ENCODE measurements around the gene EMD. TPM values are rescaled to one million over a fixed set of nuclear protein-coding genes. Genes with fewer than 3 reads are reported as not detected.
A peak's percentile ranks its signal among the peaks of the same experiment; 100 is the strongest.

EMD gene
- total and polyA plus RNA-seq, 10 of the 15 experiments (the other 5 are each of a cell fraction or from before 2014, with no cell fraction given) = 0.76 to 100 (median 43.2) TPM

DNA sequence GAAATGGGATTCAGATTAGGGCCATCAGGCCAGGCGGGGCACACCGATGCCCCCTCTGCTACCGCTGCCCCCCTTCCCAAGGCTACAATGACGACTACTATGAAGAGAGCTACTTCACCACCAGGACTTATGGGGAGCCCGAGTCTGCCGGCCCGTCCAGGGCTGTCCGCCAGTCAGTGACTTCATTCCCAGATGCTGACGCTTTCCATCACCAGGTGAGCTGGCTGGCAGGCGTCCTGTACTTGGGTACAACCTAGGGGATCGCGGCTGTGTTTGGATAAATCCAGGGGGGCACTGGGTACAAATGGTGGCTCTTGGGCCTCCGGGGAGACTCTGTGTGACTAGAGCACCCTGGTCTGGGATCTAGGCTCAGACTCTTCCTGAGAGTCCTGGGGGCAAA, 1.1 kb downstream of the EMD start:
- BruUV-seq (replicated peaks) = TSS peak; percentile 87

GRCh38 chrX:154380787-154381186, 1.7 kb downstream of the EMD start:
- H3K36me3 ChIP-seq (ENCODE audit: control insufficient read depth in 2 of 2, insufficient read depth in 2 of 2, low read length in 1 of 2) = no peaks in the 10 kb centered on the region; a peak in 1 of 4 replicates
- no peak overlapping the region for H3K9ac ChIP-seq (ENCODE audit: control insufficient read depth, insufficient read depth, low read length)
- no peaks in the 10 kb centered on the region; the same call in 1 of the 2 replicates for H3K4me1 ChIP-seq (ENCODE audit: control insufficient read depth, insufficient read depth, low read length)
- no peaks in the 10 kb centered on the region for H4K20me1 ChIP-seq (ENCODE audit: control insufficient read depth, insufficient read depth)
- intact Hi-C loops (cut with micrococcal nuclease; ENCODE audit: unreplicated experiment) = no loop called here
- no peaks in the 10 kb centered on the region; the same call in 2 of the 3 replicates for H3K9me3 ChIP-seq (replicated peaks; ENCODE audit: control insufficient read depth, insufficient read depth, low read length)
- FAIRE-seq (no peak), DNase-seq (ENCODE audit: low read depth, low spot score) (no peak), ATAC-seq (no peak)
- no peak overlapping the region for H2AFZ ChIP-seq (ENCODE audit: control insufficient read depth, low read depth, low read length)
- in situ Hi-C loops (cut with MboI) = no loop called here
- H3K27me3 ChIP-seq (replicated peaks in 1 of 2; ENCODE audit: control insufficient read depth in 2 of 2, insufficient read depth in 2 of 2, low read length in 1 of 2) = no peaks in the 10 kb centered on the region
- ChIA-PET CTCF (no interaction called here), SMC1A (ENCODE audit: uncharacterized antibody, unreplicated experiment) (no interaction called here), RAD21 (ENCODE audit: unreplicated experiment) (no interaction called here), POLR2A (no interaction called here)
- TF ChIP-seq ELK1 (IDR thresholded peaks at IDR 0.05; ENCODE audit: low read depth, low read length) = no peak
- TF ChIP-seq, protein P1, sequence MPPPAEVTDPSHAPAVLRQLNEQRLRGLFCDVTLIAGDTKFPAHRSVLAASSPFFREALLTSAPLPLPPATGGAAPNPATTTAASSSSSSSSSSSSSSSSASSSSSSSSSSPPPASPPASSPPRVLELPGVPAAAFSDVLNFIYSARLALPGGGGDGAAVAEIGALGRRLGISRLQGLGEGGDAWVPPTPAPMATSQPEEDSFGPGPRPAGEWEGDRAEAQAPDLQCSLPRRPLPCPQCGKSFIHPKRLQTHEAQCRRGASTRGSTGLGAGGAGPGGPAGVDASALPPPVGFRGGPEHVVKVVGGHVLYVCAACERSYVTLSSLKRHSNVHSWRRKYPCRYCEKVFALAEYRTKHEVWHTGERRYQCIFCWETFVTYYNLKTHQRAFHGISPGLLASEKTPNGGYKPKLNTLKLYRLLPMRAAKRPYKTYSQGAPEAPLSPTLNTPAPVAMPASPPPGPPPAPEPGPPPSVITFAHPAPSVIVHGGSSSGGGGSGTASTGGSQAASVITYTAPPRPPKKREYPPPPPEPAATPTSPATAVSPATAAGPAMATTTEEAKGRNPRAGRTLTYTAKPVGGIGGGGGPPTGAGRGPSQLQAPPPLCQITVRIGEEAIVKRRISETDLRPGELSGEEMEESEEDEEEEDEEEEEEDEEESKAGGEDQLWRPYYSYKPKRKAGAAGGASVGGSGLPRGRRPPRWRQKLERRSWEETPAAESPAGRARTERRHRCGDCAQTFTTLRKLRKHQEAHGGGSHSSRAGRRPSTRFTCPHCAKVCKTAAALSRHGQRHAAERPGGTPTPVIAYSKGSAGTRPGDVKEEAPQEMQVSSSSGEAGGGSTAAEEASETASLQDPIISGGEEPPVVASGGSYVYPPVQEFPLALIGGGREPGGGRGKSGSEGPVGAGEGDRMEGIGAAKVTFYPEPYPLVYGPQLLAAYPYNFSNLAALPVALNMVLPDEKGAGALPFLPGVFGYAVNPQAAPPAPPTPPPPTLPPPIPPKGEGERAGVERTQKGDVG (CRISPR knock-in tag; IDR thresholded peaks at IDR 0.05) = no peak
- no peak for TF ChIP-seq USF2 (IDR thresholded peaks at IDR 0.05; ENCODE audit: borderline replicate concordance, low read depth, low read length)
- TF ChIP-seq ZNF274 (IDR thresholded peaks at IDR 0.05; ENCODE audit: insufficient read depth, insufficient read length) = no peak
- no peak for TF ChIP-seq ETV6 (conservative IDR thresholded peaks at IDR 0.05 in 1 of 2, IDR thresholded peaks at IDR 0.05 in 1 of 2; ENCODE audit: borderline replicate concordance in 1 of 2, low read depth in 1 of 2)
- no peak for TF ChIP-seq ATF3 (IDR thresholded peaks at IDR 0.05; ENCODE audit: borderline replicate concordance, extremely low read depth, low read depth, low read length)
- no peak for TF ChIP-seq EED (IDR thresholded peaks at IDR 0.05; ENCODE audit: low read depth)
- no peak for TF ChIP-seq STAT3 (IDR thresholded peaks at IDR 0.05; ENCODE audit: low read depth, low read length)
- TF ChIP-seq SMAD5 (IDR thresholded peaks at IDR 0.05; ENCODE audit: low read depth) = no peak
- no peak for TF ChIP-seq CREM (IDR thresholded peaks at IDR 0.05; ENCODE audit: low read depth)
- WGBS (ENCODE audit: insufficient coverage, insufficient replicate concordance, low lambda C conversion rate, missing lambda C conversion rate) = 73% methylated on average over 14 of the region's 14 CpGs
- no TSS peak for BruUV-seq (replicated peaks)
- H3K79me2 ChIP-seq (ENCODE audit: control insufficient read depth, insufficient read depth, low read length) = peaks cover 15% of the 10 kb centered on the region
- H3K4me3 ChIP-seq = no peak overlapping the region
- no peak overlapping the region for H3K27ac ChIP-seq (ENCODE audit: control insufficient read depth, insufficient read depth)
- H3K4me2 ChIP-seq (ENCODE audit: control insufficient read depth, insufficient read depth) = 0 out of 2 replicates have a peak overlapping the region, but pooled peaks have one; percentile 17

More for the DNA sequence above, 1.1 kb downstream of the EMD start:
- Histone ChIP-seq H3K9ac (ENCODE audit: control insufficient read depth, insufficient read depth, low read length) (peak overlapping the region; percentile 93), H3K27me3 (replicated peaks in 1 of 2; ENCODE audit: control insufficient read depth in 2 of 2, insufficient read depth in 2 of 2, low read length in 1 of 2) (no peaks in the 10 kb centered on the region), H3K4me2 (ENCODE audit: control insufficient read depth, insufficient read depth) (peak overlapping the region; percentile 71), H3K79me2 (ENCODE audit: control insufficient read depth, insufficient read depth, low read length) (peaks cover 15% of the 10 kb centered on the region), H4K20me1 (ENCODE audit: control insufficient read depth, insufficient read depth) (no peaks in the 10 kb centered on the region), H3K27ac (ENCODE audit: control insufficient read depth, insufficient read depth) (peak overlapping the region; percentile 93), H3K4me3 (peak overlapping the region; percentile 88), H2AFZ (ENCODE audit: control insufficient read depth, low read depth, low read length) (no peak overlapping the region), H3K9me3 (replicated peaks; ENCODE audit: control insufficient read depth, insufficient read depth, low read length) (no peaks in the 10 kb centered on the region; the same call in 2 of the 3 replicates), H3K4me1 (ENCODE audit: control insufficient read depth, insufficient read depth, low read length) (no peaks in the 10 kb centered on the region; the same call in 1 of the 2 replicates), H3K36me3 (ENCODE audit: control insufficient read depth in 2 of 2, insufficient read depth in 2 of 2, low read length in 1 of 2) (no peaks in the 10 kb centered on the region; a peak in 1 of 4 replicates)
- TF ChIP-seq RBBP5 (conservative IDR thresholded peaks at IDR 0.05) = no peak
- TF ChIP-seq RCOR1 (conservative IDR thresholded peaks at IDR 0.05; ENCODE audit: low read depth, low read length) = no peak
- ChIA-PET CTCF (no interaction called here), RAD21 (ENCODE audit: unreplicated experiment) (interaction anchor here (0.5 kb wide), 1 partner anchor 291 kb away, joined by 3 read pairs; no protein-coding TSS in a partner anchor), SMC1A (ENCODE audit: uncharacterized antibody, unreplicated experiment) (no interaction called here), POLR2A (interaction anchor here (1.2 kb wide), 1 partner anchor 18 kb away, joined by 4 read pairs; the partner anchor contains the start of gene RPL10)
- no peak for FAIRE-seq
- 62% methylated on average over 13 of the region's 13 CpGs for WGBS (ENCODE audit: insufficient coverage, insufficient replicate concordance, low lambda C conversion rate, missing lambda C conversion rate)
- DNase-seq (ENCODE audit: low read depth, low spot score) = no peak
- in situ Hi-C loops (cut with MboI) = no loop called here
- ATAC-seq = no peak
- intact Hi-C loops (cut with micrococcal nuclease; ENCODE audit: unreplicated experiment) = no loop called here
